Uterus (tissue), 2 donors: Measurements from ENCODE around the gene OTOGL.

Source experiments
- POLR2A ChIP-seq, 2 donors: fragments of 450-650 bp; IDR thresholded peaks; one replicate each; pipeline ENCODE4 v1.6.1; 2016; ENCODE audit warnings: antibody characterized with exemption in 2 of 2, mild to moderate bottlenecking in 1 of 2, moderate library complexity in 1 of 2
- TF ChIP-seq, protein P1 (sequence below), 4 experiments: fragments of 200-600 bp in 2 of 4; fragments of 450-650 bp in 2 of 4; sonication (generic) in 2 of 4; IDR thresholded peaks; one replicate each; pipeline ENCODE4 v1.5.1; 2016 to 2019; ENCODE audit warnings: antibody characterized with exemption in 4 of 4, mild to moderate bottlenecking in 2 of 4, moderate library complexity in 1 of 4

DNA sequence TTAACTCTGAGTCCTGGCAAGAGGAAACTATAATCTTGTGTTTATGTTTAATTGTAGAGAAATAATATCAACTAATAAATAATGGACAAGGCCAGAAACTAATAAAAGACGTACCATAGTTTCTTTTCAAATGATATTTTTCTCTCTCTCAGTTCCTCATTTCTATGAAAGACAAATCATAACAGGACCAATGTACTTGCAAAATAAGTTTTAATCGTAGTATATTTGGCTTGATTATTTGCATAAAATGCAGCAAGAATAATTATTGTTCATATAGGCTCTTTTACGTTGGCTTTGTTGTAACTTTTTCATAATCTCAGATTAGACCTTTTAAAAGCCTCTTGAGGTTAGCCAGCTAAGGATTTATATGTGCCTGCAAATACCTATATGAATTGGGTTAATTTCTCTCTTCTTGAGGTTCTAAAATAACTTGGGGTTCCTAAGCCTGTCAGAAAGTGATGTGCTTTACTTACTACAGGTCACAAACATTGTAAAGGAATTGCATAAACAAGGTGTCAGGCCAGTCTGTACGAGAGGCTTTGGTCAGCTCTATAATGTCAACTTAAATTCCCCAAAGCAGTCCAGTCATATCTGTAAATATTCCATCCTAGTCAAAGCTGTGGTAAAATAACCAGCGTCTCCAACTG lies 191.9 kb downstream of the OTOGL start:
- TF ChIP-seq, protein P1, sequence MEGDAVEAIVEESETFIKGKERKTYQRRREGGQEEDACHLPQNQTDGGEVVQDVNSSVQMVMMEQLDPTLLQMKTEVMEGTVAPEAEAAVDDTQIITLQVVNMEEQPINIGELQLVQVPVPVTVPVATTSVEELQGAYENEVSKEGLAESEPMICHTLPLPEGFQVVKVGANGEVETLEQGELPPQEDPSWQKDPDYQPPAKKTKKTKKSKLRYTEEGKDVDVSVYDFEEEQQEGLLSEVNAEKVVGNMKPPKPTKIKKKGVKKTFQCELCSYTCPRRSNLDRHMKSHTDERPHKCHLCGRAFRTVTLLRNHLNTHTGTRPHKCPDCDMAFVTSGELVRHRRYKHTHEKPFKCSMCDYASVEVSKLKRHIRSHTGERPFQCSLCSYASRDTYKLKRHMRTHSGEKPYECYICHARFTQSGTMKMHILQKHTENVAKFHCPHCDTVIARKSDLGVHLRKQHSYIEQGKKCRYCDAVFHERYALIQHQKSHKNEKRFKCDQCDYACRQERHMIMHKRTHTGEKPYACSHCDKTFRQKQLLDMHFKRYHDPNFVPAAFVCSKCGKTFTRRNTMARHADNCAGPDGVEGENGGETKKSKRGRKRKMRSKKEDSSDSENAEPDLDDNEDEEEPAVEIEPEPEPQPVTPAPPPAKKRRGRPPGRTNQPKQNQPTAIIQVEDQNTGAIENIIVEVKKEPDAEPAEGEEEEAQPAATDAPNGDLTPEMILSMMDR (IDR thresholded peaks at IDR 0.05) = no peak
- TF ChIP-seq POLR2A (IDR thresholded peaks at IDR 0.05) = no peak
